Thoracic aorta (tissue), 2 donors: ENCODE data around the gene PRSS33. TPM values are rescaled to one million over a fixed set of nuclear protein-coding genes. Genes with fewer than 3 reads are reported as not detected.

Experiments used
- ATAC-seq: fragments of 150-250 bp; one replicate; pipeline ENCODE4 v1.8.0; 2017; ENCODE audit warnings: low read depth; ENCODE audit not compliant: insufficient number of reproducible peaks, low FRiP score
- DNase-seq: peaks from one replicate; pipeline ENCODE4 v3.0.0-alpha.2; 2020; ENCODE audit warnings: low spot score
- H3K27ac ChIP-seq, 2 donors: fragments of 200-600 bp; sonication (generic); 1 replicate in 1 of 2; 2 replicates in 1 of 2; pipeline ENCODE4 v1.5.1; 2016; ENCODE audit warnings: mild to moderate bottlenecking in 2 of 2, moderate library complexity in 2 of 2
- H3K27me3 ChIP-seq: fragments of 200-600 bp; sonication (generic); replicated peaks from 2 replicates; pipeline ENCODE4 v1.6.0; 2016; ENCODE audit warnings: mild to moderate bottlenecking; ENCODE audit not compliant: insufficient read depth
- H3K36me3 ChIP-seq: fragments of 200-600 bp; sonication (generic); one replicate; pipeline ENCODE4 v1.5.1; 2016
- H3K4me1 ChIP-seq, 2 donors: fragments of 200-600 bp; sonication (generic); 1 replicate in 1 of 2; 2 replicates in 1 of 2; pipeline versions ENCODE4 v1.5.1 to v1.6.0; 2016; ENCODE audit warnings: low read depth in 2 of 2, mild to moderate bottlenecking in 1 of 2; ENCODE audit not compliant: control insufficient read depth in 1 of 2
- H3K4me3 ChIP-seq: fragments of 200-600 bp; sonication (generic); 2 replicates; pipeline ENCODE4 v1.5.1; 2016; ENCODE audit warnings: mild to moderate bottlenecking
- H3K9me3 ChIP-seq: fragments of 200-600 bp; sonication (generic); 2 replicates; pipeline ENCODE4 v1.5.1; 2016
- total RNA-seq, 2 donors: library from RNA; depleted of rRNA; stranded (reverse); fragments of >200 nt; gene quantifications; one replicate each; pipeline versions ENCODE4 v1.1.0 to v1.2.3, GENCODE V29; 2016
- TF ChIP-seq, protein P1 (sequence below): fragments of 200-600 bp; sonication (generic); IDR thresholded peaks from one replicate; pipeline ENCODE4 v1.5.1; 2019; ENCODE audit warnings: antibody characterized with exemption

The PRSS33 gene
- total RNA-seq, 2 donors from 2014 or later: not detected

DNA sequence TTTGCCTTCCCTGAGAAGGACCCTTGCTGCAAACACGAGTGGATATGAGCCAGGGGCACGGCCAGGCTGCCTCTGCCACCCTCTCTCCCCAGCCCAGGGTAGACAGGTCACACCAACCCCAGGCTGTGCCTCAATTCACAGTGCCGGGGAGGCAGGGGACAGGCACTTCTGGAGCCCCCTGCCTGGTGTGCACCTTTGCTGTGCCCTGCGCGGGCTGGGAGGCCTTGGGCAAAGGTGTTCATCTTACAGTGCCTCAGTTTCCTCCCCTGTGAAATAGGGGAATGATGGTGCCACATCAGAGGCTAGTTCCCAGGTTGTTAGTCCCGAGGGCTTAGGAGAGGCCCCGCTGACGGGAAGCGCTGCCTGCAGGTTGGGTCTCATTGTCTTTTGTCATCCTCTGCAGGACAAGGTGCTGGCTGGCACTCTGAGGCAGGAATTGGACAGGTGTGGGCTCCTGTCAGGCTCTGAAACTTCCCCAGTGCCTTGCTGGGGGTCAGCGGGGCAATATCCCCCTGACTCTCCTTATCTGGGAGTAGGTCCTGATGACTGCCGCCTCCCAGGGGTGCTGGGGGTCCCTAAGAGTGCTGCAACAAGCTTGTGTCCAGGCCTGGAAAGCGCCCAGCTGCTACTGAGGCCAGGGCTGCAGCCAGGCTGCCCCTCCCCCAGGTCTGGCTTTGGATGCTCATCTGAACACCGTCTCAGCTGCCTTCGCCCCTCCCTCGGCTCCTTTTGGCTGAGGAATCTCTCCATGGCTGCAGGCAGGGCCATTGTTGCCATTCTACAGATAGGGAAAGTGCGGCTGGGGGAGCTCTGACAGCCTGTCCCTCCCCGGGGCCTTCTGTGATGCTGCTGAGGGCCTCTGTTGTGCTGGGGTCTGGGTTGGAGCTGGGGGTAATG, 32.8 kb upstream of the PRSS33 start:
- Histone ChIP-seq H3K27me3 (no peaks in the 10 kb centered on the region), H3K4me1 (no peaks in the 10 kb centered on the region), H3K27ac (no peak overlapping the region), H3K4me3 (no peak overlapping the region), H3K9me3 (no peaks in the 10 kb centered on the region), H3K36me3 (no peaks in the 10 kb centered on the region)
- TF ChIP-seq, protein P1, sequence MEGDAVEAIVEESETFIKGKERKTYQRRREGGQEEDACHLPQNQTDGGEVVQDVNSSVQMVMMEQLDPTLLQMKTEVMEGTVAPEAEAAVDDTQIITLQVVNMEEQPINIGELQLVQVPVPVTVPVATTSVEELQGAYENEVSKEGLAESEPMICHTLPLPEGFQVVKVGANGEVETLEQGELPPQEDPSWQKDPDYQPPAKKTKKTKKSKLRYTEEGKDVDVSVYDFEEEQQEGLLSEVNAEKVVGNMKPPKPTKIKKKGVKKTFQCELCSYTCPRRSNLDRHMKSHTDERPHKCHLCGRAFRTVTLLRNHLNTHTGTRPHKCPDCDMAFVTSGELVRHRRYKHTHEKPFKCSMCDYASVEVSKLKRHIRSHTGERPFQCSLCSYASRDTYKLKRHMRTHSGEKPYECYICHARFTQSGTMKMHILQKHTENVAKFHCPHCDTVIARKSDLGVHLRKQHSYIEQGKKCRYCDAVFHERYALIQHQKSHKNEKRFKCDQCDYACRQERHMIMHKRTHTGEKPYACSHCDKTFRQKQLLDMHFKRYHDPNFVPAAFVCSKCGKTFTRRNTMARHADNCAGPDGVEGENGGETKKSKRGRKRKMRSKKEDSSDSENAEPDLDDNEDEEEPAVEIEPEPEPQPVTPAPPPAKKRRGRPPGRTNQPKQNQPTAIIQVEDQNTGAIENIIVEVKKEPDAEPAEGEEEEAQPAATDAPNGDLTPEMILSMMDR: no peak
- no peak for ATAC-seq
- no peak for DNase-seq

DNA sequence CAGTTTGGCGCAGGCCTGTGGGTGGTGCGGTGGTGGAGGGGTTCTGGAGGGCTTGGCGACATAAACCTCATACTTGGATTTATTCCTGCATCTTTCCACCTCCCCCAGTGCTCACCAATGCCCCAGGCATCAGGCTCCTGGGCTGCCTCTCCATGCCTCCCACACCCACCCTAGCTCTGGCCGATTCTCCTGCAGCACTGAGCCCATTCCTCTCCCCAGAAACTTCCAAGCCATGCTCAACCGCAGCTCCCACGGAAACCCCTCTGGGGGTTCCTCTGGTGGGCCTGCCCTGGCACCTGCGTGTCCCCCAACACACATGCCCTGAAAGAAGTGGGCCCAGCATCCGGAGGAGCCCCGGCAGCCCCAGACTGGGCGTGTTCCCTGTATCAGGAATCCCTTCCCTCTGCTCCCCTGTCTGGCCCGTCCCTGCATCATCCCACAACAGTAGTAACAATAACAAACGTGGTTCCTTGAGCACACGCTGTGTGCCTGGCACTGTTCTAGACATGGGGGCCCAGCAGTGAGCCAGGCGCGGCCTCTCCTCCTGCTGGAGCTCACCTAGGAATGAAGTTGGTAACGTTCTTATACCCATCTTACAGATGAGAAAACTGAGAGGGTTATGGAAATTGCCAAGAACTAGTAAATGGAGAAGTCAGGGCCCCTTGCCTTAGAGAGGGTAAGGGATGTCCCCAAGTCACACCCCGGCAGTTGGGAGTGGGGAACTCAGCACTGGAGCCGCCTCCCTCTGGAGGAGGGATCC, 32.0 kb upstream of the PRSS33 start:
- H3K9me3 ChIP-seq: no peaks in the 10 kb centered on the region
- TF ChIP-seq, protein P1: no peak
- no peak for DNase-seq
- H3K4me3 ChIP-seq: no peak overlapping the region
- H3K36me3 ChIP-seq: no peaks in the 10 kb centered on the region
- no peak overlapping the region for H3K27ac ChIP-seq
- no peak for ATAC-seq
- no peaks in the 10 kb centered on the region for H3K4me1 ChIP-seq
- H3K27me3 ChIP-seq: no peaks in the 10 kb centered on the region

DNA sequence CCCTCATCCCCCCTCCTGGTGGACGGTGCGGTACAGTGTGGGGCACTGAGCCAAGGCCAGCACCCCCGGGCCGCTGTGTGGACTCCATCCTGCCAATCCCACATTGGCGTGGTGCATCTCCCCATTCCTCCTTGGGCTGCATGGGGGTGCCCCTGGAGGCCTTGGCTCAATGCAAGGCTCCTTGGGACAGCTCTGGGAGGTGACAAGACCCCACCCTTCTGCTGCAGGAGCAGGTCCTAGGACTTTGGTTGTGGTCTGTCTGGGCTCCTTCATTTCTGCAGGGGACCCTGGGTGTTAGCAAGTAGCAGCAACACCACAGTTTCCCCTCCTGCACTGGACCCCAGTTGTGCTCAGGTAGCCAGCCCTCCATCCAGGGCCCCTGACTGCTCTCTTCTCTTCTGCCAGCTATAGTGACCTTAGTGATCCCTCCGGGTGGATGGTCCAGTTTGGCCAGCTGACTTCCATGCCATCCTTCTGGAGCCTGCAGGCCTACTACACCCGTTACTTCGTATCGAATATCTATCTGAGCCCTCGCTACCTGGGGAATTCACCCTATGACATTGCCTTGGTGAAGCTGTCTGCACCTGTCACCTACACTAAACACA, 31.0 kb upstream of the PRSS33 start:
- DNase-seq: no peak

DNA sequence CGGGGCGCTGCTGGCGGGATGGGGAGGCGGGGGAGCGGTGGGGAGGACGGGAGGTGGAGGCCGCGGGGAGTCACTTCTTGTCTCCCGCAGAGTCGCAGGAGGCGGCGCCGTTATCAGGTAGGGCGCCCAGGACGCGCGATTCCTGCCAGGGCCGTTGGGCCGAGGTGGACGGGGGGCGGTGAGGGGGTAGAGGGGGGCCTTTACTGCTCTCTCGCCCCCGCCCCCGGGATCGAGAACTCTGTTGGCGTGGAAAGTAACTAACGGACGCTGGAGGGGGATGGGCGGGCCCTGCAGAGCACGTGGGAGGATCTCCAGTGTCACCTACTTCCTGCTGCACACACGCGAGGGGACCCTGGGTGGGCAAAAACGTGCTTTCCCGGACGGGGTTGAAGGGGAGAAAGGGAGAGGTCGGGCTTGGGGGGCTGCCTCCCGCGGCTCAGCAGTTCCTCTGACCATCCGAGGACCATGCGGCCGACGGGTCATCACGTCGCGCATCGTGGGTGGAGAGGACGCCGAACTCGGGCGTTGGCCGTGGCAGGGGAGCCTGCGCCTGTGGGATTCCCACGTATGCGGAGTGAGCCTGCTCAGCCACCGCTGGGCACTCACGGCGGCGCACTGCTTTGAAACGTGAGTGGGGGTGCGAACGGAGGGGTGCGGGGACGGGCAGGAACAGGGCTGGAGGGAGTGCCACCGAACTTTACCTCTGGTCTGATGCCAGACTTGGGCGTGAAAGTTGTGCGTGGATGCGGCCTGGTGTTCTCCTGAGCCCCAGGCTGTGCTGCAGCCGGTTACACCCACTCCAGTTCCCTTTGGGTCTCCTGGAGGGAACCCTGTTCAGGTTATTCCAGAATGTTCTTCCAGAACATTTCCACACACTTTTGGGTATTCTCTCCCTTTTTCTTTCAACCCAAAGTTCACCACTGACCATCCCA, 30.2 kb upstream of the PRSS33 start:
- Histone ChIP-seq H3K36me3 (no peaks in the 10 kb centered on the region), H3K27ac (no peak overlapping the region), H3K9me3 (no peaks in the 10 kb centered on the region), H3K4me3 (no peak overlapping the region), H3K27me3 (no peaks in the 10 kb centered on the region), H3K4me1 (no peaks in the 10 kb centered on the region)
- TF ChIP-seq, protein P1: no peak
- no peak for ATAC-seq
- no peak for DNase-seq

More for the DNA sequence above, 31.0 kb upstream of the PRSS33 start:
- ATAC-seq: no peak
- Histone ChIP-seq H3K27ac (no peak overlapping the region), H3K27me3 (no peaks in the 10 kb centered on the region), H3K36me3 (no peaks in the 10 kb centered on the region), H3K4me1 (no peaks in the 10 kb centered on the region), H3K9me3 (no peaks in the 10 kb centered on the region), H3K4me3 (no peak overlapping the region)
- TF ChIP-seq, protein P1: no peak
